Psoas muscle (tissue), 8 donors: Measurements from ENCODE around the gene ZNF419. TPM values are rescaled to one million over a fixed set of nuclear protein-coding genes. Genes with fewer than 3 reads are reported as not detected.

Experiments
- ATAC-seq, 4 donors: fragments of 200-7000 bp; cut with Tn5 transposase; one replicate each; pipeline ENCODE4 v1.9.1; 2020; ENCODE audit warnings: moderate library complexity in 3 of 4, mild to moderate bottlenecking in 2 of 4
- DNase-seq, 2 donors: peaks; one replicate each; pipeline ENCODE4 v3.0.0-alpha.2; 2020
- H3K27ac ChIP-seq: fragments of 200-600 bp; one replicate; pipeline ENCODE4 v1.8.0; 2022
- H3K27me3 ChIP-seq, 3 donors: fragments of 200-600 bp in 1 of 3; one replicate each; pipeline versions ENCODE4 v1.6.1 to v1.8.0; 2013 to 2022; ENCODE audit warnings: low read length in 2 of 3, mild to moderate bottlenecking in 2 of 3, moderate library complexity in 1 of 3; ENCODE audit not compliant: insufficient read depth in 3 of 3
- H3K36me3 ChIP-seq, 2 donors: fragments of 200-600 bp in 1 of 2; one replicate each; pipeline versions ENCODE4 v1.6.1 to v1.8.0; 2013 to 2022; ENCODE audit warnings: low read depth in 1 of 2, mild to moderate bottlenecking in 1 of 2, moderate library complexity in 1 of 2; ENCODE audit not compliant: insufficient read depth in 1 of 2
- H3K4me1 ChIP-seq: fragments of 200-600 bp; one replicate; pipeline ENCODE4 v1.8.0; 2022
- H3K4me3 ChIP-seq: fragments of 200-600 bp; one replicate; pipeline ENCODE4 v1.8.0; 2022; ENCODE audit warnings: mild to moderate bottlenecking
- H3K9me3 ChIP-seq: fragments of 200-600 bp; one replicate; pipeline ENCODE4 v1.8.0; 2022
- WGBS, 3 donors: extraction: QIAGEN DNeasy Blood & Tissue Kit; methylation state at CpG; one replicate each; pipeline versions ENCODE4 v1.1.6 to v1.1.7; 2013; 5-methylcytosine and 5-hydroxymethylcytosine counted together
- intact Hi-C, 2 donors: fragments of 100-400 bp; cut with DNase I; formaldehyde crosslinking; loops; one replicate each; pipeline versions ENCODE4 v1.11.0 to v1.14.2; 2022
- polyA plus RNA-seq, 3 donors: library from polyadenylated mRNA; stranded (reverse); fragments of 200-250 nt; gene quantifications; one replicate each; pipeline ENCODE4 v1.2.3, GENCODE V29; 2013
- total RNA-seq, 4 donors: library from RNA; stranded (reverse); fragmentation: NEBNext Ultra II Directional in 2 of 4; extraction: Animal tissue kit (Norgen Biotek cat#: 25700) in 2 of 4; gene quantifications; one replicate each; pipeline versions ENCODE4 v1.2.1 to v1.2.4, GENCODE V29; 2021 to 2023
- TF ChIP-seq, protein P1 (sequence below): fragments of 200-600 bp; IDR thresholded peaks from one replicate; pipeline ENCODE4 v1.8.0; 2022; ENCODE audit warnings: antibody characterized with exemption
- donor health status: healthy with polysubstance abuse.
- donor health status: DM: no; HTN: no; CAD: no; lungs with moderate emphysema.
- donor health status: Bipolar disorder and iron deficiency.
- donor health status: healthy.
- donor health status: DM: yes; HTN: yes; CAD: no.
- donor health status: DM: no; HTN: no; CAD: no.
- donor health status: DM: no; HTN: no; CAD: no.
- donor health status: DM: yes; HTN: yes; CAD: no.

Gene ZNF419
- total and polyA plus RNA-seq, 7 donors: 4.1 to 24.4 (median 6.9) TPM

DNA sequence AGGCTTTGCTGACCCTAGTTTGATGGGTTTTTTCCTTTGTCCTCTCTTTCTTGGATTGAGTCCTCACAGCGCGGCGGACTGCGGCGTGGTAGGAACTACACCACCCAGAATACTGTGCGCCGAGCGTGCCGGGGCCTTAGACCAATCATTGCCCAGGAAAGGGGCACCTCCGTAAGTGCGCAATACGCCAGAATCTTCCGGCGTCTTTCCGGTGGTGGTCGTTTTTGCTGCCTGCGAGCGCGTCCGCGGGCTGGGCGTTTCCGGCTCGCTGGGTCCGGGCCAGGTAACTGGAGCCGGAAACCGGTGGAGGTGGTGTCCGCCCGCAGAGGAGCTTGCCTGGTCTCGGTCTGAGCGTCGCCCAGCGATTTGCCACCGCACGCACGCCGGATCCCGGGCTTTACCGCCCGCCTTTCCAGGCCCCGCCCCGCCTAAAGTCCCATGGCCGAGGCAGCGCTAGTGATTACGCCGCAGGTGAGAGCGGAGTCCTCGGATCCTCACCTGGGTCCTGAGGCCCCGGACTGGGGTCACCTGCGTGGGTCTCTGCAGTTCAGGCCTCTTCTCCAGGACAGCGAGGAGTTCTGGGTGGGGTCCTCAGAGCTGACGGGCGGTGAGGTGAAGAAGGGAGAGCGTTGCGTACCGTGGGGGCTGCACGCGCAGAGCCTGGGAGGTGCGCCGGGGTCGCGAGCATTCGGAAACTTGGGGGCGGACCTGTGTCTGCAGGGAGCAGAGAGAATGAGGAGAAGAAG lies 39.8 kb downstream of the ZNF419 start, which contains the start of gene ZNF549:
ZNF549 (plus strand) TSS at position 221 of the 746 bp plus-strand sequence; CDS start at position 439, 218 bp downstream.
- Histone ChIP-seq H3K4me3 (peak within 1 kb of the TSS; percentile 99), H3K27me3 (no peaks in the 10 kb centered on the region), H3K9me3 (peaks cover 30% of the 10 kb centered on the region), H3K27ac (peak within 1 kb of the TSS; percentile 87), H3K36me3 (peaks cover 0 to 17% of the 10 kb centered on the region in 2 donors), H3K4me1 (peaks cover 5% of the 10 kb centered on the region)
- WGBS, 3 donors: 0 to 1% (median 0%) methylated on average over 59 to 64 of the region's 64 CpGs
- ATAC-seq: peak; percentile 100
- TF ChIP-seq, protein P1, sequence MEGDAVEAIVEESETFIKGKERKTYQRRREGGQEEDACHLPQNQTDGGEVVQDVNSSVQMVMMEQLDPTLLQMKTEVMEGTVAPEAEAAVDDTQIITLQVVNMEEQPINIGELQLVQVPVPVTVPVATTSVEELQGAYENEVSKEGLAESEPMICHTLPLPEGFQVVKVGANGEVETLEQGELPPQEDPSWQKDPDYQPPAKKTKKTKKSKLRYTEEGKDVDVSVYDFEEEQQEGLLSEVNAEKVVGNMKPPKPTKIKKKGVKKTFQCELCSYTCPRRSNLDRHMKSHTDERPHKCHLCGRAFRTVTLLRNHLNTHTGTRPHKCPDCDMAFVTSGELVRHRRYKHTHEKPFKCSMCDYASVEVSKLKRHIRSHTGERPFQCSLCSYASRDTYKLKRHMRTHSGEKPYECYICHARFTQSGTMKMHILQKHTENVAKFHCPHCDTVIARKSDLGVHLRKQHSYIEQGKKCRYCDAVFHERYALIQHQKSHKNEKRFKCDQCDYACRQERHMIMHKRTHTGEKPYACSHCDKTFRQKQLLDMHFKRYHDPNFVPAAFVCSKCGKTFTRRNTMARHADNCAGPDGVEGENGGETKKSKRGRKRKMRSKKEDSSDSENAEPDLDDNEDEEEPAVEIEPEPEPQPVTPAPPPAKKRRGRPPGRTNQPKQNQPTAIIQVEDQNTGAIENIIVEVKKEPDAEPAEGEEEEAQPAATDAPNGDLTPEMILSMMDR: no peak
- DNase-seq: peak; percentile 92 to 95
- intact Hi-C loops: loop anchor here in 1 of 2 donors (5.0 kb wide), 1 partner anchor 50 kb away; the partner anchor contains the start of gene ZNF416

DNA sequence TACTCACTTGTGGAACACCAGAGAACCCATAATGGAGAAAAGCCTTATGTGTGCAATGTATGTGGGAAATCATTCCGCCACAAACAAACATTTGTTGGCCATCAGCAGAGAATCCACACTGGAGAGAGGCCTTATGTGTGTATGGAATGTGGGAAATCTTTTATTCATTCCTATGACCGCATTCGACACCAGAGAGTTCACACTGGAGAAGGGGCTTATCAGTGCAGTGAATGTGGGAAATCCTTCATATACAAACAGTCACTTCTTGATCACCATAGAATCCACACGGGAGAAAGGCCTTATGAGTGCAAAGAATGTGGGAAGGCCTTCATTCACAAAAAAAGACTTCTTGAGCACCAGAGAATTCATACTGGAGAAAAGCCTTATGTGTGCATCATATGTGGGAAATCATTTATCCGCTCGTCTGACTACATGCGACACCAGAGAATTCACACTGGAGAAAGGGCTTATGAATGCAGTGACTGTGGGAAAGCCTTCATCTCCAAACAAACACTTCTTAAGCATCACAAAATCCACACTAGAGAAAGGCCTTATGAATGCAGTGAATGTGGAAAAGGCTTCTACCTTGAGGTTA lies 50.5 kb downstream of the ZNF419 start:
- 97 to 99% (median 98%) methylated on average over 7 of the region's 7 CpGs for WGBS, 3 donors
- Histone ChIP-seq H3K36me3 (peaks cover 48 to 76% of the 10 kb centered on the region in 2 donors), H3K4me3 (no peak overlapping the region), H3K27ac (no peak overlapping the region), H3K9me3 (peaks cover 96% of the 10 kb centered on the region), H3K4me1 (no peaks in the 10 kb centered on the region), H3K27me3 (no peaks in the 10 kb centered on the region)
- TF ChIP-seq, protein P1: no peak
- ATAC-seq: no peak
- no peak for DNase-seq
- intact Hi-C loops: no loop called here

Other genes starting within 250 kb of the ZNF419 start
- 10 to 100 TPM; 10.3 to 16.4 (median 12.7) TPM for gene ZNF805, start 247.1 kb upstream of the ZNF419 start, total RNA-seq
- gene ZNF805, start 247.1 kb upstream of the ZNF419 start, polyA plus RNA-seq: 1 to 10 TPM; 1.2 to 5.2 (median 1.2) TPM
- gene ZNF460, start 207.3 kb upstream of the ZNF419 start, total RNA-seq: 10 to 100 TPM; 30.1 to 54.0 (median 38.1) TPM
- 1 to 10 TPM; 1.0 to 7.0 (median 1.1) TPM for gene ZNF460, start 207.3 kb upstream of the ZNF419 start, polyA plus RNA-seq
- 1 to 10 TPM; 6.7 to 6.8 (median 6.7) TPM for gene ZNF543, start 167.3 kb upstream of the ZNF419 start, total RNA-seq
- gene ZNF543, start 167.3 kb upstream of the ZNF419 start, polyA plus RNA-seq: 1 to 10 TPM; 1.0 to 3.9 (median 2.0) TPM
- 1 to 10 TPM; 3.3 to 8.8 (median 6.8) TPM for gene ZNF304, start 136.5 kb upstream of the ZNF419 start, total RNA-seq
- gene ZNF304, start 136.5 kb upstream of the ZNF419 start, polyA plus RNA-seq: 1 to 10 TPM; 2.3 to 6.2 (median 3.3) TPM
- gene TRAPPC2B, start 124.2 kb upstream of the ZNF419 start, total RNA-seq: 10 to 100 TPM; 12.6 to 21.3 (median 17.5) TPM
- 10 to 100 TPM; 30.9 to 78.7 (median 38.9) TPM for gene TRAPPC2B, start 124.2 kb upstream of the ZNF419 start, polyA plus RNA-seq
- gene ZNF547, start 124.2 kb upstream of the ZNF419 start, total RNA-seq: 1 to 10 TPM; 1.1 to 2.8 (median 1.9) TPM
- gene ZNF547, start 124.2 kb upstream of the ZNF419 start, polyA plus RNA-seq: 1 to 10 TPM in 2 of 3 donors, under 1 TPM in 1; 0.80 to 3.3 (median 1.1) TPM
- gene ZNF548, start 97.9 kb upstream of the ZNF419 start, total RNA-seq: 10 to 100 TPM in 2 of 4 donors, 1 to 10 TPM in 2; 5.6 to 12.1 (median 8.3) TPM
- gene ZNF548, start 97.9 kb upstream of the ZNF419 start, polyA plus RNA-seq: 1 to 10 TPM; 3.2 to 9.9 (median 4.6) TPM
- 10 to 100 TPM in 1 of 4 donors, 1 to 10 TPM in 3; 4.8 to 11.0 (median 6.3) TPM for gene ZNF17, start 76.6 kb upstream of the ZNF419 start, total RNA-seq
- 1 to 10 TPM; 3.6 to 9.0 (median 4.4) TPM for gene ZNF17, start 76.6 kb upstream of the ZNF419 start, polyA plus RNA-seq
- 10 to 100 TPM in 2 of 4 donors, 1 to 10 TPM in 2; 5.1 to 11.9 (median 8.0) TPM for gene ZNF749, start 52.4 kb upstream of the ZNF419 start, total RNA-seq
- gene ZNF749, start 52.4 kb upstream of the ZNF419 start, polyA plus RNA-seq: 10 to 100 TPM in 2 of 3 donors, 1 to 10 TPM in 1; 6.7 to 22.4 (median 19.7) TPM
- 1 to 10 TPM in 3 of 4 donors, under 1 TPM in 1; 0.76 to 4.1 (median 2.3) TPM for gene VN1R1, start 30.6 kb upstream of the ZNF419 start, total RNA-seq
- under 1 TPM; 0.42 to 0.57 (median 0.51) TPM for gene VN1R1, start 30.6 kb upstream of the ZNF419 start, polyA plus RNA-seq
- gene ZNF772, start 10.2 kb upstream of the ZNF419 start, total RNA-seq: 10 to 100 TPM; 12.0 to 15.2 (median 14.1) TPM
- 1 to 10 TPM; 2.7 to 8.7 (median 3.0) TPM for gene ZNF772, start 10.2 kb upstream of the ZNF419 start, polyA plus RNA-seq
- gene ZNF773, start 12.2 kb downstream of the ZNF419 start, total RNA-seq: 1 to 10 TPM; 2.7 to 5.7 (median 4.4) TPM
- 1 to 10 TPM; 2.3 to 7.5 (median 3.0) TPM for gene ZNF773, start 12.2 kb downstream of the ZNF419 start, polyA plus RNA-seq
- gene ZNF549, start 39.6 kb downstream of the ZNF419 start, total RNA-seq: 1 to 10 TPM; 1.5 to 4.0 (median 2.3) TPM
- gene ZNF549, start 39.6 kb downstream of the ZNF419 start, polyA plus RNA-seq: 1 to 10 TPM; 1.4 to 4.6 (median 2.6) TPM
- 1 to 10 TPM; 2.1 to 4.9 (median 4.6) TPM for gene ZNF550, start 72.1 kb downstream of the ZNF419 start, total RNA-seq
- gene ZNF550, start 72.1 kb downstream of the ZNF419 start, polyA plus RNA-seq: 1 to 10 TPM; 1.5 to 5.0 (median 2.9) TPM
- gene ZNF416, start 91.2 kb downstream of the ZNF419 start, total RNA-seq: 1 to 10 TPM; 2.1 to 4.0 (median 2.4) TPM
- 1 to 10 TPM; 1.9 to 2.9 (median 2.3) TPM for gene ZNF416, start 91.2 kb downstream of the ZNF419 start, polyA plus RNA-seq
- gene ZIK1, start 96.4 kb downstream of the ZNF419 start, total RNA-seq: 1 to 10 TPM in 2 of 4 donors, under 1 TPM in 2; 0.74 to 2.9 (median 1.3) TPM
- gene ZIK1, start 96.4 kb downstream of the ZNF419 start, polyA plus RNA-seq: 1 to 10 TPM in 2 of 3 donors, under 1 TPM in 1; 0.72 to 4.4 (median 2.5) TPM
- gene ZNF530, start 112.1 kb downstream of the ZNF419 start, total RNA-seq: 1 to 10 TPM in 3 of 4 donors, under 1 TPM in 1; 0.81 to 2.9 (median 2.0) TPM
- 10 to 100 TPM in 1 of 3 donors, 1 to 10 TPM in 2; 1.7 to 11.7 (median 2.4) TPM for gene ZNF530, start 112.1 kb downstream of the ZNF419 start, polyA plus RNA-seq
- 1 to 10 TPM; 5.4 to 8.1 (median 7.5) TPM for gene ZNF134, start 126.5 kb downstream of the ZNF419 start, total RNA-seq
- gene ZNF134, start 126.5 kb downstream of the ZNF419 start, polyA plus RNA-seq: 1 to 10 TPM; 3.4 to 8.6 (median 4.4) TPM
- gene ZNF211, start 145.4 kb downstream of the ZNF419 start, total RNA-seq: 1 to 10 TPM; 1.6 to 6.9 (median 4.9) TPM
- 1 to 10 TPM; 2.9 to 4.9 (median 3.3) TPM for gene ZNF211, start 145.4 kb downstream of the ZNF419 start, polyA plus RNA-seq
- gene ZSCAN4, start 181.2 kb downstream of the ZNF419 start, total RNA-seq: not detected
- under 1 TPM in 1 of 3 donors, not detected in 2; 0.03 TPM for gene ZSCAN4, start 181.2 kb downstream of the ZNF419 start, polyA plus RNA-seq
- gene ZNF551, start 194.2 kb downstream of the ZNF419 start, total RNA-seq: 1 to 10 TPM; 1.4 to 2.6 (median 2.0) TPM
- gene ZNF551, start 194.2 kb downstream of the ZNF419 start, polyA plus RNA-seq: 1 to 10 TPM; 1.5 to 2.5 (median 1.9) TPM
- gene ZNF154, start 221.5 kb downstream of the ZNF419 start, total RNA-seq: 1 to 10 TPM; 1.1 to 2.8 (median 2.2) TPM
- gene ZNF154, start 221.5 kb downstream of the ZNF419 start, polyA plus RNA-seq: 1 to 10 TPM in 1 of 3 donors, under 1 TPM in 2; 0.61 to 1.4 (median 0.68) TPM
- 1 to 10 TPM; 3.4 to 8.8 (median 5.8) TPM for gene ZNF671, start 239.9 kb downstream of the ZNF419 start, total RNA-seq
- gene ZNF671, start 239.9 kb downstream of the ZNF419 start, polyA plus RNA-seq: 1 to 10 TPM; 3.1 to 5.1 (median 3.1) TPM